IPS-11a (cell line): ENCODE data around the gene EYS.
"Not testable (repeated sequence)": the region's sequence is repeated elsewhere in the genome, so short reads cannot be mapped to it uniquely, and the experiment has no call there.

Source experiments
- H3K4me3 ChIP-seq: one replicate; pipeline ENCODE4 v1.5.1; 2013; ENCODE audit warnings: low read depth, low read length, control low read depth

EYS gene

DNA sequence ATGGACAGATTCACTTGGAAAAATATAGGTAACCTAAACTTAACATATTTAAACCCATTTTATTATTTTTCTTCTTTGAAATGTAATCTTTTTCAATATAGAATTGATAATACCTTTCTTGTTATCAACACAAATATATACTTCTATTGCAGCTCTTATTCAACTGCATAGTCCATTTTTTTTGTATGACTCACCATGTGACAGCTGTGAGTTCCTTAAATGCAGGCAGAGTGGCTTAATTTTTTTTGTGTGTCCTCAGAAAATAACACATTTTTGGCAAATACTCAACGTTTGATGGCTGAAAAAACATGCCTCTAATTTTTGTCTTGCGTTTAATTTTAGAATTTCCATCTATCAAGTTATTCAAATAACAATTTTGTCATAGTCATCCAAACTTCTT is 1616.7 kb downstream of the EYS start:
- no peak overlapping the region for H3K4me3 ChIP-seq

DNA sequence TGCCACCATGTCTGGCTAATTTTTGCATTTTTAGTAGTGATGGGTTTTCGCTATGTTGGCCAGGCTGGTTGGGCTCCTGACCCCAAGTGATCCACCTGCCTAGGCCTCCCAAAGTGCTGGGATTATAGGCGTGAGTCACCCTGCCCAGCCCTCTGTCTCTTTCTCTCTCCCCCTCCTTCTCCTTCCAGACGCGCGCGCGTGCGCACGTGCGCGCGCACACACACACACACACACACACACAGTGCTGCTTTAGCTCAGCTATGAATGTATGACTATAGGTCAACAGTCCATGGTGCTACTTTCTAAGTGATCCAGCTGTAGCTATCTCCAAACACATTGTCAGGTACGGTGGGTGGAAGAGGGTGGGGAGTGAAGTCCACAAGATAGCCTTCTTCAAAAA is 1621.9 kb downstream of the EYS start:
- H3K4me3 ChIP-seq = no peak overlapping the region

DNA sequence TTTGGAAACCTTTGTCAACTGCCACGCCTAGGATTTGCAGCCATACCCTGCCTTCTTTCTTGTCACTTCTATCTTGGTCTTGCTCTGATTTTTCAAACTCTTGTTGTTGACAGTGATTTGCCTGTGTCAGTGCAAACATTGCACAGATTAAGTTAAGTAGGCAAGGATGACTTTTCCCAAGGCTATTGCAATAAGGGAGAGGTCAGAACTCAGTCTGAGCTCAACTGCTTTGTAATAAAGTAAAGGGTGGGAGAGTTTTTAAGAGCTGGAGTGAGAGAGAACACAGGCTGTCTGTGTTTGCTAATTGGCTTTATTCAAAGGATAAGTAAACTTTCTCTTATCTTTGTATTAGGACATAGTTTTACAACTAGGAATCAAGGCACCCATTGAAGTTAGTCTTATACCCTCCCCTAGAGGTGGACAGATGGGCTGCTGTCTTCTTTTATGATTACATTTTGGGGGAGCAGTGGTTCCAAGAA is 1622.8 kb downstream of the EYS start:
- H3K4me3 ChIP-seq = no peak overlapping the region

DNA sequence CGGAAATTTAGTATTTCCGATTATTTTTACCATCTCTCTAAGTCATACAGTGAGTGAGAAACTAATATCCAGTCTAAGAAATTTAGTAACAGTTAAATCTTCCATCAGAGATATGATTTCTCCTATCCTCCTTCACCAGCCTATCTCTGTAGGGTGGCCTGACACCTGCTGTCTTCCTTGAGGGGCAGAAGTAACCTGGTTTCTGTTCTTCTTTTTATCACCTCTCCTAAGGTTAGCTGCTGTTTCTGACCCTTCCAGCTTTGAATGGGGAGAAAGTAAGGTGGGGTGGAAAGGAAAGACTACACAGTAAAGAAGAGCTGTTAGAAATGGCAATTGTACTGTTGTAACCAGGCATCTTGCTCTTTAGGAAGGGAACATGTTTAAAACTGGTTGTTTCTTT is 1623.8 kb downstream of the EYS start:
- no peak overlapping the region for H3K4me3 ChIP-seq

DNA sequence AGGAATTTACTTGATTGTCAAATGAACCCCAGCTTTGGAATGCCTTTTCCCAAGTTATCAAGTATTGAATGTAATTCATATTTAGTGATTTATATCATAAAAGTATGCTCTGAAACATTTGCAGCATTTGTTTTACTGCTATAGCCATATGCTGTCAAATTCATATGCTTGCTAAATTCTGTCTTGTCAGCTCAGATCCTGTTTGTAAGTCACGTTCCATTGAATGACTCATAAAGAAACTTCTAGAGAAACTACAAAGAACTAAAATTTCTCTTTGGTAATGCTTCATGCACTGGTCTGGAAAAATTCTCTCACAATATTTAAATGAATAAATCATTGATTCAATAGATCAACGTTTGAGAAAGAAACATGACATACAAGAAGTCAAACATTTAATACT is 1625.6 kb downstream of the EYS start:
- H3K4me3 ChIP-seq = no peak overlapping the region

DNA sequence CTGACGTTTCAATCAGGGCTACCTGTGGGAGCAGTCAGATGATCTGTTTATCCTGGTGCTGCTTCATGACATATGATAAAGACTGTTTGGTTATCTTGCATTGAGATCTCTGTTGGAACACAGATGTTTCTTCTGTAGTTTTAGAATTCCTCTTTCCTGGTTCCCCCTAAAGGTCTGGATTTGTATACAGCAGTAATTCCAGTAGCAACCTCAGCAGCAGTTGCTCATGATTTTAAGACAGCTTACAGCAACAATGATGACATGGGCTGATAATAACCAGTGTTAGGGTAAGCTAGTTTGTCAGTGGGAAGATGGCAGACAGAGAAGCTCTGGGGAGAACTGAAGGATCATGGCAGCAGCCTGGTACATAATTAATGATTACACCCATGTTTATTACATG is 1632.0 kb downstream of the EYS start:
- H3K4me3 ChIP-seq = no peak overlapping the region

DNA sequence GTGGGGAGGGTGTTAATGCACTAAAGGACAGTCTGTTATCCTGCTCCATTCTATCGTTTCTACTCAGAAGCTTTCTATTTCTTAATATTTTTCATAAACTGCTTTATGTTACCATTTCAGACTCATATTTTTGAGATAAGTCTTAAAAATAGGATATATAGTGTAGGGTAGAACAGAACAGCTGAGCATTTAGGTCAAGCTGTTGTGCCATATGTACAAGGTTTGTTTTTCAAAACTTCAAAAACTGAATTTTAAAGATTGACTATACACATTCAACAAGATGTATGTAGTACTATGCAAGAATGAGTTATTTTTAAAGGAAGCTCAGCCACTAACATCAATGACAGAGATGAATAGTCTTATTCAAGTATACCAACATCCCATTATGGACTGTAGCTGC is 1634.3 kb downstream of the EYS start:
- H3K4me3 ChIP-seq = no peak overlapping the region

DNA sequence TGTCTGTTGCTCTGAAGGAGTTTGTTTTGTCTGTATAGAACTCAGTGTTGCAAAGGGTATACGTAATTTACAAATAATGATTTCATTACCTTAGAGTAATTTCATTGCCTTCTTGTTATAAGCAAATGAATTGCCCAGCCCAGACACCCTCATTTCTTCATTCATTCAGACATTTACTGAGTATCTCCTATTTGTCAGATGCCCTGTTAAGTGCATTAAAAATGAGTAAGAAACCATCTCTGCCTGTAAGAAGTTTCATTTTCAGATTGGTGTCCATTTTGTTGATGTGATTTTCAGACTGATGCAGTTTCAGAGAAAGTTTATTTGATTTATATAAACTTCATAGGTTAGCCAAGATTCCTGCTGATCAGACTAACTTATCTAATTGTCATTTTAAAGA is 1642.1 kb downstream of the EYS start:
- H3K4me3 ChIP-seq = no peak overlapping the region

DNA sequence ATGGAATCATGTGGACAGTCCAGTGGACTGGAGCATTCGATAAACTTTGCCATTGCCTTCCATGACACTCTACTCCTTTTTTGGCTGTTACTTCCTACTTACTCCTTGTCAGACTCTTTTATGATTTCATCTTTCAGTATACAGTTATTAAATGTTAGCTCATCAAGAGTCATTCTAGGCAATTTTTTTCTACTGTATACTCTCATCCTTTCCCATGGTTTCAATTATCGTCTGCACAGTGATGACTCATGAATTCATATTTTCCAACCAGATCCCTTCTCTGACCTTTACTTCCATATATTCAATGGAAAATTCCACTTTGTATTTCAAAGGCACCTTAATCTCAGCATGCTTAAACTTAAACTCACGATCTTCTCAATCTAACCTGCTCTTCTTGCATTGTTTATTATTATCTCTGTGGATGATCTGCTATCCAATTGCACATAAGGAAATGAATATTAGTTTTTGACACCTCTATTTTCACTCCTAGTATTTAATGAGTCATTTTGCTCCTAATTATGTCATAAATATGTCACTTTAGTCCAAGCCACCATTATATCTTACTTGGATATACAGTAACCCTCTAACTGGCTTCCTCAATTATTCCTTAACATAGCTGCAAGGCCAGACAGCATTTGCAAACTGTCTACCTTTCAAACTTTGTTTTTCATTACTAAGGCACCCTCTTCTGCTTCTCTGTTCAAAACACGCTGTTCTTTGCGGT is 1643.9 kb downstream of the EYS start:
- H3K4me3 ChIP-seq = no peak overlapping the region

DNA sequence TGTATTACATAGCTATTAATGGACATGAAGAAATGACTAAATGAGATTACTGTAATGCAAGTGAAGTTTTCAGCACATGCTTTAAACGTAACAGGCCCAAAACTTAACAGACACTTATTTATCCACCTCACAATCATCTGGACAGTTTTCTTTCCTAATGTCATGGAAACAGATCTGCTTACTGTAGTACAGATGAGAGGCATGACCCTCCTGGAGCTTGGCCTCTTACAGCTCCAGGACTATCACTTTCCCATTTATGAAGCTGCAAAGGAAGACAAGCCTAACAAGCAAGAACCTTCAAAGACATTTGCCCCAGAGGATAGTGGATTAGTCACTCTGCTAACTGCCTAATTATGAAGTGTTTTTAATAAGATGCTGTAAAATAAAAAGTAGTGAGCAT is 1652.2 kb downstream of the EYS start:
- no peak overlapping the region for H3K4me3 ChIP-seq

DNA sequence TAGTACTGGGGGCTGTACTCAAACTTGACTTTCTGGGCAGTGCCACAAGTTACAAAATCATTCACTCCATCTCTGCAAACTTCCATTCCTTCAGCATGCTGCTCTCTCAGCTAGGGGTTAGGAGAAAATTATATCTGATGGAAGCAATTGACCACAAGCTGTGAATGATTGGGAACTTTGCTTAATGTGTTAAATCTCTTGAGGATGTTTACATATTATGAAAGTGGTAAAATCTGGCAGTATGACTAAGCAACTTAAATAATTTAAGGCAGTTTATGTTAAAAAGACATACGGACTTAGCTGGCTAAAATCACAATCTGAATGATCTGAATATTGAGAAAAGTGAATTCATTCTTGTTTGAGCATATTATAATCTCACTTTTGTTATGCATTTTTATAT is 1656.4 kb downstream of the EYS start:
- no peak overlapping the region for H3K4me3 ChIP-seq

DNA sequence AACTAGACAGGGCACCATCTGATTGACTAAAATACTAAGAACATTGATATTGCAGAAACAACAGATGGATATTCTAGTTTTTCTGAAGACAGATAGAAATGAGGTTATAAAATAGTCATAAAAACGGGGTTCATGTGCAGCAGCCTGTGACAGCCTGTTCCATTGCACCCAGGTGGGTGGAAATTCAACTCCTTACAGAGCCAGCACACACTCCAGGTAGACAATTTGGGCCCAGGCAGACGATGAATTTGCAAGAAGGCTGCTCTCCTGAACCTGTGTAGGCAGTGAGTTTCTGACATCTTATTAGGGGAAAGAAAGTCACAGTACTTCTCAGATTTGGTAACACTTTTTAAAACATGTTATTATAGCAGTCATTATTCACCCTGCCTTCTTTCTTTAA is 1657.3 kb downstream of the EYS start:
- H3K4me3 ChIP-seq = no peak overlapping the region

DNA sequence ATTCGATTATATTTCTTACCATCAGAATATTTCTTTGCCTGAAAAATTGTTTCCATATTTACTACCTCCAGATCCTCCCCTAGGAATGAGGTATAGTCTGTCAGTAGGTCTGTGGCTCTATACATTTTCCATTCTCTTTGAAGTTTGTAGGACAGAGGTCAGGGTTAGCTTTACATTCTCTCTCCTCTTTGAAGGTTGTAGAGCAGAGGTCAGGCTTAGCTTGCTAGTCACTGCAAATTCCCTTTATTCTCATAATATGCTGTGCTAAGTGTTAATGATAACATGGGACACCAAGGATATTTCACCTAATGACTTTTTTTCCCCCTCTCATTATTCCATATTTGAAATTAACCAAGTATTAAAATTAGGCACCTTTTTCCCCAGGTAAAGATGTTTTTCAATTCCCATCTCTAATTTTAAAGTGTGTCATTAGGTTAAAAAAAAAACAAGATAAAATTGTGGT is 1660.2 kb downstream of the EYS start:
- H3K4me3 ChIP-seq = no peak overlapping the region

DNA sequence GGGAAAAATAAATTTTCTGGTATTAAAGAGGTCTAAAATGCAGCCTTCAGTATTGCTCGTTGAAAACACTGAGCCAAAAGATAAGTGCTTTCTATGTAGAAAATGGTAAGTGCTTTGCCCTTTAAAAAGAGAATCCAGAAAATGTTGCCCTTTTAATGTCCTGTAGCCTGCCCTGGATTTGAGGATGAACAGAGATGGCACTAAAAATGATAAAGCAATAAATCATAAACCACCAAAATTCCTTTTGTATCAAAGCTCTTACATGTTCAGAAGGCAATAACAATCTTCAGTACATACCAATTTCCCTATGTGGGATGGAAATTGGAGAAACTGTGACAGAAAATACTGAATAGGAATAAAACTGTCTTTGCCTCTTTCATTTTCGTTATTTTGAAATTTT is 1665.7 kb downstream of the EYS start:
- no peak overlapping the region for H3K4me3 ChIP-seq

DNA sequence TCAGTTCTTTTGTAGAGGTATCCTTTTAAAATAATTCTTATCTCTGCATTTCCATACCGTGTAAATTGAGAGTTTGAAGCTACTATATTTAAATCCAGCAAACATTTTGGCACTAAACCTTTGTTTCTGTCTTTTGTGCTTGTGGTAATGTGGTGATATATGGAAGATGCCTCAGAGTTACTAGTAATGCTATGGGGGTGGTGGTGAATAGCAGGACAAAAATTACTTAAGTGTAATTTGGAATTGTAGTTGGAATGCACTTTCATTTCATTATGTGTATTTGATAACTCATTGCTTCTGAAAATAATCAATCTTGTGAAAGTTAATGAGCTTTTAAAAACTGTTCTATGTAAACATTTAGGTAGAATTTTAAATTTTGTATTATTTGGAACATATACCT is 1666.9 kb downstream of the EYS start:
- H3K4me3 ChIP-seq = no peak overlapping the region

DNA sequence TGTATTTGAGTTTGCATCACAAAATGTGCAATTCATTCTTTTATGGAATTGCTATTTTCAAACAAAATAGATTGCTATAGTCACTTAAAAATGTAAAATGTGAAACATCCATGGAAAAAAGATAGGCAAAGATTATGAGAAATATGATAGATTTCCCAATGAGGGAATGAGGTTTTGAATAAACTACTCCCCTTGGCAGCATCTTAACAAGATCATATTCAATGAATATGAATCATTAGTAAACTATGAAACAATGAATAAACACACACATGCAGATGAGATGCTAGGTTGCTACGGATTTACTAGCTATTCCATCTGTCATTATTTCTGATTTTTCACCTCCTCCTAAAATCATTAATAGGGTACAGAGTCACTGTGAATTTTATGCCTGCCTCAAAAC is 1669.6 kb downstream of the EYS start:
- H3K4me3 ChIP-seq = no peak overlapping the region

DNA sequence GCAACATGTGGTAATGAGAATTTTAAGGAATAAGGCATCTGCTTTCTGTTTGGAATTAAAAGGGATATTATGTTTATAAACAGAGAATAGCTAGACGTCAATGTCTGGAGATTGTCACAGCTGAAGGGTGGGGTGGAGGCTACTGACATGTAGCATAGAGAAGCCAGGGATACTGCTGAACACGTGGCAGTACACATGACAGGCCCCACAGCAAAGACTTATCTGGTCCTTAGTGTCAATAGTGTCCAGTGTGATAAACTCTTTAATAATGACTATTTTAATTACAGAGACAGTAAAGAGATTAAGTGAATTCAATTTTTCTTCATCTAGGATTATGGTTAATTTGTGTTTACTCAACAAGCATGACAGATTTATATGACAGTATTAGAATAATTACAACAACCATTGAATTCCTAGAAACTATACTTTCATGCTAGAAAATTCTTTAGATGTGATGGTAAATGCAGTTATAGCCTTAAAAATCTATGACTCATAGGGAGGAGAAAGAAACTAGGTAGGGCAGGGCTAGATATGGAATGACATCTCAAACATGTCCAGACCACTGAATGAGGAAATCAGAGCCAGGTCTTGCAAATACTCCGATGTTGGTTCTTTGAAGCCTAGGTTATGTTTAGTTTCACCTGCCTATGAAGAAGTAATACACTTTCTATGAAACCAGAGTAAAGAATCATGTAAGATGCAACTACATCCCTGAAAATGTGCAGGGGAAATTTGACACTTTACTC is 1671.9 kb downstream of the EYS start:
- no peak overlapping the region for H3K4me3 ChIP-seq

DNA sequence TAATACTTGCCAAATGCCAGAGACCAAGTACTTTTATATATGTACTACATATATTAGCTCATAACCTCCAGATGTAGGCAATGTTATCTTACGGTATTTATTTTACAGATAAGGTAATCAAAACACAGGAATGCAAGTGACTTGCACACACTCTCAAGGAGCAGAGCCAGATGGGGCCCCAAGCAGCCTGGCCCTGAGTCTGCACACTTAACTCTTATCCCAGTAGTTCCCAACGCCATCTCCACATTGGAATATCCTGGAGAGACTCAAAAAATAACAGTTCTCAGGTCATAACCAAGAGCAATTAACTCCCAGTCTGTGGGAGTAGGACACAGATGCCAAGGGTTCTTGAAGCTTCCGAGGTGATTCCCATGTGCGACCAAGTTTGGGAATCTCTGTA is 1672.7 kb downstream of the EYS start:
- H3K4me3 ChIP-seq = no peak overlapping the region

DNA sequence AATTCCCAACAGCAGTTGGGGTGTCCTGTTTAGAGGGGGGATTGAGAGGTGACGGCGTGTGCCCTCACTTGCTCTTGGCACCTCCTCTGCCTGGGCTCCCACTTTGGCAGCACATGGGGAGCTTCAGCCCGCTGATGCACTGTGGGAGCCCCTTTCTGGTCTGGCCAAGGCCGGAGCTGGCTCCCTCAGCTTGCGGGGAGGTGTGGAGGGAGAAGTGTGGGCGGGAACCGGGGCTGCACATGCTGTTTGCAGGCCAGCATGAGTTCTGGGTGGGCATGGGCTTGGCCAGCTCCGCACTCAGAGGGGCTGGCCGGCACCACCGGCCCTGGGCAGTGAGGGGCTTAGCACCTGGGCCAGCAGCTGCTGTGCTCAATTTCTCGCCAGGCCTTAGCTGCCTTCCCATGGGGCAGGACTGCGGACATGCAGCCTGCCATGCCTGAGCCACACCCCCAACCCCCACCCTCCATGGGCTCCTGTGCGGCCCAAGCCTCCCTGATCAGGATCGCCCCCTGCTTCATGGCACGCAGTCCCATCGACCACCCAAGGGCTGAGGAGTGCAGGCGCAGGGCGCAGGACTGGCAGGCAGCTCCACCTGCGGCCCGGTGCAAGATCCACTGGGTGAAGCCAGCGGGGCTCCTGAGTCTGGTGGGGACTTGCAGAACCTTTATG is 1675.9 kb downstream of the EYS start:
- not testable (repeated sequence) for H3K4me3 ChIP-seq

DNA sequence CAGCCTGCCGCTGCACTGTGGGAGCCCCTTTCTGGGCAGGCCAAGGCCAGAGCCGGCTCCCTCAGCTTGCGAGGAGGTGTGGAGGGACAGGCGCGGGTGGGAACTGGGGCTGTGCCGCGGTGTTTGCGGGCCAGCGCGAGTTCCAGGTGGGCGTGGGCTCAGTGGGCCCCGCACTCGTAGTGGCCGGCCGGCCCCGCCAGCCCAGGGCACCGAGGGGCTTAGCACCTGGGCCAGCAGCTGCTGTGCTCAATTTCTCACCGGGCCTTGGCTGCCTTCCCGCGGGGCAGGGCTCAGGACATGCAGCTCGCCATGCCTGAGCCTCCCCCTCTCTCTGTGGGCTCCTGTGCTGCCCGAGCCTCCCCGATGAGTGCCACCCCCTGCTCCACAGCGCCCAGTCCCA is 1683.3 kb downstream of the EYS start:
- H3K4me3 ChIP-seq = no peak overlapping the region

DNA sequence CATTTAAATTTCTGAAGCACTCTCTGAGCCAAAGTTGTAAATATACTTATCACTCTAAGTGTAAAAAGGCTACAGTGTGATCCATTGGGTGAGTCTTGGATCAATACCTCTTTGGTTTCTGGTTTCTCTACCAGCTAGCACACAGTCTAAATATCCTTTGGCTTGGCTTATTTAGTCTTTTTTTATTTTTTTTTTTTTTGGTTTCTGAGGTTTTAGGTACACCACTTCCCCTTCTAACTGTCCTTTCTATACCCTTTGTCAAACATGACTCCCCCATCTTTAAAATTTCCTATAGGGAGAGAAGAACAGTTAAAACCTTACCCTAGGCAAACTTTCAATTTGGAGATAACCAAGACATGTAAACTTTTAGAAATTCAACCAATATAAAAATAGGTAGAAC is 1692.4 kb downstream of the EYS start:
- H3K4me3 ChIP-seq = no peak overlapping the region

DNA sequence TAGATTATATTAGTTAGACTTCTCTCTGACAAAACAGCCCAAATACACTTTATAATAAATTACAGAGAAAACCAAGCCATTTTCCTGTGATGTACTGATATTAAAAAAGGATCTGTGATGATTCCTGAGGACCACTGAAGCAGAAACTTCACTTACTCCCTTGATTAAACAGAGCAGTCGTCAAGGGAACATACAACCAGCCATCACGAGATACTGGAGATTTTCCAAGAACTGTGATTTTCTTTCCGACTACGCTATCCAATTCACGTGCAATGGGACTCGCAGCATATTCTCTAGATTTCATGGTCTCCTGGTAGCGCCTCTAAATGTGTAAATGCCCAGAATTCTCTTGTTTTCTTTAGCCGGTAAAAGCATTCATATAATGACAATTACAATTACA is 1694.0 kb downstream of the EYS start:
- H3K4me3 ChIP-seq = no peak overlapping the region
